WI38 (cell line): ENCODE measurements around the gene SPAG6.

Experiments used
- H3K4me3 ChIP-seq: 2 replicates; pipeline ENCODE4 v1.5.1; 2011; ENCODE audit warnings: low read depth, mild to moderate bottlenecking, control low read depth, low read length
- TF ChIP-seq, protein P1 (sequence below): IDR thresholded peaks from 2 replicates; pipeline ENCODE4 v1.5.1; 2012; ENCODE audit warnings: low read depth, mild to moderate bottlenecking, control low read depth, low read length

The SPAG6 gene

DNA sequence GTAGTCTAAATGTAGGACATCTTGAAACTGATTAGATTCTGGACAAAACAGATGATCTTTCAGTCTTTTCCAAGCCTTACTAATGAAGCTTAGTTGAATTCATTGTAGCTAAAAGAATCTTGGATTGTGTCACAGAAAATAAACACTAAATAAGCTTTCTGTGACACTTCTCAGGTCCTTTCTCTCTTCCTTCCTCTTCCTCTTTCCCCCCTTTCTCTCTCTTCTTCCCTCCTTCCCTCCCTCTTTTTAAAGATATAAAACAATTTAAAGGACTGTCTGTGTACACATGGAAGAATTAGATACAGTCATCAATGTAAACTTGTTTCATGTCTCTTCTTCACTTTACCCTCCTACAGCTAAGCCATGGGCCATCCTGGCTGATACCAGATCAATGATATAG lies 34.4 kb upstream of the SPAG6 start:
- TF ChIP-seq, protein P1, sequence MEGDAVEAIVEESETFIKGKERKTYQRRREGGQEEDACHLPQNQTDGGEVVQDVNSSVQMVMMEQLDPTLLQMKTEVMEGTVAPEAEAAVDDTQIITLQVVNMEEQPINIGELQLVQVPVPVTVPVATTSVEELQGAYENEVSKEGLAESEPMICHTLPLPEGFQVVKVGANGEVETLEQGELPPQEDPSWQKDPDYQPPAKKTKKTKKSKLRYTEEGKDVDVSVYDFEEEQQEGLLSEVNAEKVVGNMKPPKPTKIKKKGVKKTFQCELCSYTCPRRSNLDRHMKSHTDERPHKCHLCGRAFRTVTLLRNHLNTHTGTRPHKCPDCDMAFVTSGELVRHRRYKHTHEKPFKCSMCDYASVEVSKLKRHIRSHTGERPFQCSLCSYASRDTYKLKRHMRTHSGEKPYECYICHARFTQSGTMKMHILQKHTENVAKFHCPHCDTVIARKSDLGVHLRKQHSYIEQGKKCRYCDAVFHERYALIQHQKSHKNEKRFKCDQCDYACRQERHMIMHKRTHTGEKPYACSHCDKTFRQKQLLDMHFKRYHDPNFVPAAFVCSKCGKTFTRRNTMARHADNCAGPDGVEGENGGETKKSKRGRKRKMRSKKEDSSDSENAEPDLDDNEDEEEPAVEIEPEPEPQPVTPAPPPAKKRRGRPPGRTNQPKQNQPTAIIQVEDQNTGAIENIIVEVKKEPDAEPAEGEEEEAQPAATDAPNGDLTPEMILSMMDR: no peak
- H3K4me3 ChIP-seq: no peak overlapping the region

DNA sequence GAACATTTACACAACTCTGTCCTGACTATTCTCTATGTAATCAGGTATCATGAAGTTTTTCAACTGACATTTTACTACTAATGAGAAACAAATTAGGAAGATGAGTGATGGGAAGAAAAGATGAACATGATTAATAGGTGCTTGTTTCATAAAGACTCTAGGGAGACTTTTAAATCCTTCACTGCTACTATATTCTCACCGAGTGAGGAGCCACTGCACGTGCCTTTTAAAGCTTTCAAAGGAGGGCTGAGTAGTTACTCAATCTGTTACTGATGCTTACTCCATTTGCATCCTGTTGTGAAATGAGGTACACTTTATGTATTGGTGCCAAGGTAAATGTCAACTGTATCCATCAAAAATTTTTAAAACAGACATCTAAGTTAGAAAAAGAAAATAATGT lies 30.4 kb upstream of the SPAG6 start:
- TF ChIP-seq, protein P1: no peak
- H3K4me3 ChIP-seq: no peak overlapping the region

DNA sequence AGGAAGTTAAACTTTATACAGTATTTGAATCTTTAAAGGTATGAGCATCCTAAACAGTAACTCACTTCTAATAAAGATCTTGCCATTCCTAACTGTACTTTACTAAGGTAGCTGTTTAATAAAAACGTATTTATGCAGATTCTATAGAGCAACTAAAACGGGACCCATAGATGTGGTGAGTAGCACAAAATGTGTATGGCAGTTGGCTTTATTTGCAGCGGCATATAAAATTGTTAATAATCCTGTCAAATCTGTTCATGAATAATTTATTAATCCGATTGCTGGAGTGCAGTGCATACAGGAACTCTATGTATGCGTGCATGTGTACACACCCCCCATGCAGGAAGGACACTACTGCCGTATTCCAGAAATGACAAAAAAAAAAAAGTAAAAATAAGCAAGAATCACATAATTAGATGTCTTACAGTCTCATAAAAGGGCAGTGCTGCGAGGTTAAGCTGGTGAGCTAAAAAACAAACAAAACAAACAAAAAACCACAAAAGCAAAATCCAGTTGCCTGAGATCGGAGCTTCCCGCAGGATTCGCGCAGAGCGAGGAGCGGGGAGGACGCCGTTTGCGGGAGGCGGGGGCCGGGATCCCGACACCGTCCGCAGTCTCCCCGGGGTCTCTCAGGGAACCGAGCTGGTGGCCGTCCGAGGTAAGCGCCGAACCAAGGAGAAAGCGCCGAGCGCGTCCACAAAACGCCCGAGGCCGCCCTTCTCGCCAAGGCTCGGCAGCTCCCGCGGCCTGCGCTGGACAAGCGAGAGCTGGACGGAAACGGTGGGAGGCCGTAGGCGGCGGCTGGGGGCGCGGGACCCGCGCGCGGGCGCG lies 29.6 kb upstream of the SPAG6 start:
- peak overlapping the region; percentile 82 for H3K4me3 ChIP-seq
- TF ChIP-seq, protein P1: no peak

DNA sequence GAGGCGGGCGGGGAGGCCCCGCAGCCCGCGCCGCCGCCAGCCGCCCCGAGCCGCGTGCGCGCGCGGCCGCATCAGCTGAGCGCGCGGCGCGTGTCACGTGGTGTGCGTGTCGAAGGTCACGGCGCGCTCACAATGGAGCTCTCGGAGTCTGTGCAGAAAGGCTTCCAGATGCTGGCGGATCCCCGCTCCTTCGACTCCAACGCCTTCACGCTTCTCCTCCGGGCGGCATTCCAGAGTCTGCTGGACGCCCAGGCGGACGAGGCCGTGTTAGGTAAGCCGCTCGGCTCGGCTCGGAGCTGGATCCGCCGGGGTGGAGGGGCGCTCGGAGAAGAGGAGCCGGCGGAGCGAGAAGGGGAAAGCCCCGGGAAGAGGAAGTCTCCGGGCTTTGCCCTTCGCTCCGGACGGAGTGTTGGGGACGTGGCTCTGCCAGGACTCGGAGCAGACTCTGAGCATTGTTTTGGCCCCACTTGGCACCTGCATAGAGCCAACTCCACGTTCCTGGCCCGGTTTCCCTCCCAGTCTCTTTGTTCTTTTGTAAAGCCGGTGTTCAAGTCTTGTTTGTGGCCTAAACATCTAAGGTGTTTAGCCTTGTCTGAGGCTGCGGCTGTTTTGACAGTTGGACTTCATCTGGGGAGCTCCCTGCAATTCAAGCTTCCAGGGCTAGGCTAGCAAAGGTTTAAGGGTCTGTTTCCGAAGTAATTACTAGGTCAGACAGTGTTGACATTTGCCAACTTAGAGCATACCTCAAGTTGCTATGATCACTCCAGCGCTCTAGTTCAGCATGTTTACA lies 28.8 kb upstream of the SPAG6 start, which contains the start of gene COMMD3:
Gene COMMD3, plus strand, starts transcription at position 103 of the 790 bp plus-strand sequence. Its CDS starts 30 bp downstream, at position 133.
- TF ChIP-seq, protein P1: no peak
- peak within 1 kb of the TSS; percentile 82 for H3K4me3 ChIP-seq

DNA sequence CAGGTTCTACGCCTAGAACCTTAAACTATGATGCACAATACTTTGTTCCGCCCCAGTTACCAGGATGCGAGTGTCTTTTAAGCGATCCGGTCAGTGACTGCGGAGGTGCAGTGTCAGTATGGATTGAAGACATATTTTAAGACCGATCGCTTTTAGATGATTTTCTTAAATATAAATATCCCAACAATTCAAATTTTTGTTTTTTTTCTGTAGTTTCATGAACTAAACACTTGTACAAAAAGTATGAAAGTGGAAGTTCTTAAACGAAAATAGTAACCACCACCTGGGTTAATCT lies 28.3 kb upstream of the SPAG6 start:
- TF ChIP-seq, protein P1: no peak
- peak overlapping the region; percentile 82 for H3K4me3 ChIP-seq

DNA sequence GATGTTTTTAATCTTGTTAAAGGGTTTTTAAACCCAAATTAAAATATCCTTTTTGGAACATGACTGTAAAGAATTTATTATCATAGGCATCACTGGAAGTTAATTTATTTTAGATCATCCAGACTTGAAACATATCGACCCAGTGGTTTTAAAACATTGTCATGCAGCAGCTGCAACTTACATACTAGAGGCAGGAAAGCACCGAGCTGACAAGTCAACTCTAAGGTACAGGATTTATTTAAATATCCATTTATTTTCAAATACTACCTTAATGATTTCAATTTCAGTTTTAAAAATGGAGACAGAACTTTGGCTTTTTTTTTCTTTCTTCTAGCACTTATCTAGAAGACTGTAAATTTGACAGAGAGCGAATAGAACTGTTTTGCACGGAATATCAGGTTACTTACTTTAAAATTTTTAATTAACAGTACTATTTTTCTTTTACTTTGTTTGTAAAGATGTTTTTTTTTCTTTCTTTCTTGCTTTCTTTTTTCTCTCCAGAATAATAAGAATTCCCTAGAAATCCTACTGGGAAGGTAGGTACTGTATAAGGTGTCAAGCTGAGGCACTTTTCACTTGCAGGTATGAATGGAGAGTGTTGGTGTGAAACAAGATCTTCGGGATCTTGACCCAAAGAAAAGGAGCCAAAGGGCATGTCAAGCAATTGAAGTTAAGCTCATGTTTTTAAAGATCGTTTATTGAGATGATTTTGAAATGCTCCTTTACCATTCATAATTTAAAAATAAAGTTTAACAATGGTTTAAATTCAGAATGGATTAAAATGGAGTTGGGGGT lies 27.3 kb upstream of the SPAG6 start:
- TF ChIP-seq, protein P1: no peak
- H3K4me3 ChIP-seq: no peak overlapping the region

DNA sequence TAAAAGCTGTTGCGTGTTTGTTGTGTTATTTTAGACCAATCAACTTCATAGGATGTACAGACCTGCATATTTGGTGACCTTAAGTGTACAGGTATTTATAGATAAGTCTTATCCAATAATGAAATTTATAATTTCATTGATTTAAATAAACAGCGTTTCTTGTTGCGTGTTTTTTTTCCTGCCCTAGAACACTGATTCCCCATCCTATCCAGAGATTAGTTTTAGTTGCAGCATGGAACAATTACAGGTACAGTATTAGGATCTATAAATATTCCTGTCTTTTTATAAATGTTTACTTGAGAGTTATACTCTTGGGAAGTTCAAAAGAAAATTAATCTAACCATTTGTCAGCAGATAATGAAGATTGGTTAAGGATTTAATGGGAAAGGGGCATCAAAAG lies 26.5 kb upstream of the SPAG6 start:
- TF ChIP-seq, protein P1: no peak

More for the DNA sequence above, 26.5 kb upstream of the SPAG6 start:
- no peak overlapping the region for H3K4me3 ChIP-seq
